Measurements from ENCODE around the gene COL18A1.

The COL18A1 gene

GRCh38 chr21:45481977-45482898 is 77.3 kb downstream of the COL18A1 start:
- no peak for DNase-seq

DNA sequence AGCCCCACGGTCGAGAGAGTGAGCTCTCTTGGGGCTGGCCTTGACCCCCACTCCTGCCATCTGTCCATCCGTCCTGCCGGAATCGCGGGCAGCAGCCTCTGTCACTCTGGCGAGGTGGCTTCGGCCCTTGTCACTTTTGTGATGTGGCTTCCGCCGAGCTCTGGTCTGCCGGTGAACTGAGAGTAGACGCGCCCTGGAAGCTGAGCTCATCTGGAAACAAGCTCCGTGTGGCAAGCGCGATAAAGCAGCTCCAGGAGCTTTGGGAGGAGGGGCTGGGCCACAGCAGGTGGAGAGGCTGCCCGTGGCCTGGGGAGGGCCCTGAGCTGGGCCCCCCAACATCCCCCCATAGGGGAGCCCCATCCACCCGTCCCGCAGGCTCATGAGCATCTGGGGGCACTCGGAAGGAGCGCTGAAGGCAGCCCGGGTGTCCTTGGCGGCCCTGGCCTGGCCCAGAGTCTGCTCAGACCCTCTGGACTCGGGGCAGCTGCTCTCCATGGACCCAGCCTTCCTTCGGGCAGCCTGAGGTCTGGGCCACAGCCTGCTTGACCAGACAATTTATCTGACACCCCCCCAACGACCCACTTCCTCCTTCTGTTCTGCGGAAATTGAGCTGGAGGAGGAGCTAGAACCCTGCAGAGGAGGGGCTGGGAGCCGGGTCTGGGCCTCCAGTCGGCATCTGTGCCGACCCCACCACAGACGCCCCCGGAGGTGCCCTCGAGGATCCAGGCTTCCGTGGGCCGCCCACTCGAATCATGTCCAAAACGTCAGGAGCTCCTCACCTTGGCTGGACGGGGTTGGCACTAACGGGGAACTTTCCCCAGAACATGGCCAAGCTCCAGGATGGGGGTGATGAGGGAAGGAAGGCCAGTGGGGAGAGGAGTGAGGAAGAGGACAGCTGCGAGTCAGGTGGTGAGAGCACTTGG is 78.2 kb downstream of the COL18A1 start:
- no peak for DNase-seq

- no peak for DNase-seq
These were observed 79.4 kb downstream of the COL18A1 start for GRCh38 chr21:45484318-45484717.

DNA sequence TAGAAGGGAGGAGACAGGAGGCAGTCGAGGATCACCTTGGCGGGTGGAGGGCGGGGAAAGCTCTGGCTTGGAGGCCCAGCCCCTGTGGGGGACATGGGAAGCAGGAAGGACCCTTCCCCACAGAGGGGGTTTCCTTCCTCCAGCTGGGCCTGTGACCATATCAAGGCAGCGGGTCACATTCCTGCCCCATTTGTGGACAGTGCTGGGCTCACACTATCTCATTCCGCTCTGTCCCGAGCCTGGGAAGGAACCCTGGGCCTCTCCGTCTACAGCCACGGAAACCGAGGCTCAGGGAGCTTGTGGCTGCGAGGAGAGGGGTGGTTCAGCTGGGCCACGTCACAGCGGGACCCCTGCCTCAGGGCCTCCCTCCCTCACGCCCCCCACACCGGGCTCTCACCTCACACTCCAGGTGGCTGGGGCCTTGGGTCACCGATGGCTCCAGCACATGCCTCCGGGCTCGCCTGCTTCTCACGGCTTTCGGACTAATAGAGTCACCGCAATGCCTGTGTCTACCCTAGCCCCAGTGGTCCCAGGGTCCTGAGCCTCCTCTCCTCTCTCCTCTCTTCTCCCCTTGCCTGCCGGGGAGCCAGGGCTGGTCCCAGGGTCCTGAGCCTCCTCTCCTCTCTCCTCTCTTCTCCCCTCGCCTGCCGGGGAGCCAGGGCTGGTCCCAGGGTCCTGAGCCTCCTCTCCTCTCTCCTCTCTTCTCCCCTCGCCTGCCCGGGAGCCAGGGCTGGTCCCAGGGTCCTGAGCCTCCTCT is 80.9 kb downstream of the COL18A1 start:
- DNase-seq: no peak

- no peak for DNase-seq
These were observed 81.6 kb downstream of the COL18A1 start for GRCh38 chr21:45486443-45487160.

DNA sequence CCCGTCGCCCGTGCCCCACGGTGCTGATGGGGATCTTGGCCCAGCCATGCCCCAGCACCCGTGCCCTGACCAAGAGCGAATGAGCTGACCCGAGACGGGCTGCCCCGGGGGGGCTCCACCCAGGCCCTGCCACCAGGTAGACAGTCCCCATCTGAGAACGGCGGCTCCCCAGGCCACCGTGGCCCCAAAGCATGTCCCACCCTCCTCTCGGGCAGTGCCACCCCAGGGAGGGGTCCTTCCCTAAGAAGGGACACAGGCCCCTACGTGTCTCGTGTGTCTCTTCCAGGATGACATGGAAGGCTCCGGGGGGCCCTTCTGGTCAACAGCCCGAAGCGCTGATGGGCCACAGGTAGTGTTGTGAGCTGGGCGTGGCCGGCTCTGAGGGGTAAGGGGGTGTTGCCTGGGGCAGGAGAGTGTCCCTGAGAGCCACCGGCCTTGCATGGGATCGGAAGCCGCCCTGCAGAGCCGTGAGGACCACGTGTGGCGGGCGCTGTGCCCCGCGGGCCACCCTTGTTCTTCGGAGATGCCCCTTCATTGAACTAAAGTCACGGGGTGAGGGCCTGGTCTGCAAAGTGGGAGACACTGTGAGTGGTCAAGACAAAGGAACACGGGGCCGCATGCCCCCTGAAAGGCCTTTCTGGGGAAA is 82.3 kb downstream of the COL18A1 start:
- no peak for DNase-seq

DNA sequence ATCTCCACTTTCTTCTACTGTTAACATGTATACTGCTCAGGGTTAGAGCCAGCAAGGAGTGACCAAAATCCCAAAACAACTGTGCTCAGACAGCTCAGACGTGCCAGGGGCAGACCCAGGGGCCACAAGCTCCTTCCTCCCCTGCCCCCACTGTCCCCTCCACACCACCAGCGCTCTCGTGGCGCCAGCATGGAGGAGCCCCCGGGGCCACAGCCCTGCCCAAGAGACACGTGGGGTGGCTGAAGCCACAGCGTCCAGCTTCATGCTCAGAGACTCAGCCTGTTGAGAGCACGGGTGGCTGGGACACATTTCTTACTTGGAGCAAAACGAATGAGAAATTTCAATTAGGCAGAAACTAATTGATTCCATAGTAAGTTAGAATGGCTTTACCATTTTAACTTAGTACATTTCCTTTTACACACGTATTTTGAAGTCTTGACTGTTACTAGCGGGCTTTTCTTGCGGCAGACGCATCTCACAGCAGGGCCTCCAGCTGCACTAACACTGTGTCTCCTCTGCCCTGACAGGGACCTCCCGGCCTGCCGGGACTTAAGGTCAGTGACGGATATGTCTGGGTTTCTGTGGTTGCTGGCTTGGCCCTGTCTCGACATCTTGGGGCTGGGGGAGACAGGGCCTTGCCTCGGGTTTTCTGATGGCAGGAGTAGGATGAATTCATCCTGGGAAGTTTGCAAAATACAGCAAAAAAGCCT is 83.1 kb downstream of the COL18A1 start:
- no peak for DNase-seq

- DNase-seq: no peak
These were observed 84.2 kb downstream of the COL18A1 start for GRCh38 chr21:45488931-45489721.

DNA sequence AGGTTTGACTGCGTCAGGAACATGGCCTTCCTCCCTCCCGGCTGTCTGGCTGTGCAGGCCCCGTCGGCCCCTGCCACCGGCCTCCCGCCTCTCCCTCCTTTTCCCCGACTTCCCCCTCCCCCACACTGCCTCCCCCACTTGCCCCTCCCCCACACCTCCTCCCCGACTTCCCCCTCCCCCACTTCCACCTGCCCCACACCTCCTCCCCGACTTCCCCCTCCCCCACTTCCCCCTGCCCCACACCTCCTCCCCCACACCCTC is 84.7 kb downstream of the COL18A1 start:
- DNase-seq: no peak

DNA sequence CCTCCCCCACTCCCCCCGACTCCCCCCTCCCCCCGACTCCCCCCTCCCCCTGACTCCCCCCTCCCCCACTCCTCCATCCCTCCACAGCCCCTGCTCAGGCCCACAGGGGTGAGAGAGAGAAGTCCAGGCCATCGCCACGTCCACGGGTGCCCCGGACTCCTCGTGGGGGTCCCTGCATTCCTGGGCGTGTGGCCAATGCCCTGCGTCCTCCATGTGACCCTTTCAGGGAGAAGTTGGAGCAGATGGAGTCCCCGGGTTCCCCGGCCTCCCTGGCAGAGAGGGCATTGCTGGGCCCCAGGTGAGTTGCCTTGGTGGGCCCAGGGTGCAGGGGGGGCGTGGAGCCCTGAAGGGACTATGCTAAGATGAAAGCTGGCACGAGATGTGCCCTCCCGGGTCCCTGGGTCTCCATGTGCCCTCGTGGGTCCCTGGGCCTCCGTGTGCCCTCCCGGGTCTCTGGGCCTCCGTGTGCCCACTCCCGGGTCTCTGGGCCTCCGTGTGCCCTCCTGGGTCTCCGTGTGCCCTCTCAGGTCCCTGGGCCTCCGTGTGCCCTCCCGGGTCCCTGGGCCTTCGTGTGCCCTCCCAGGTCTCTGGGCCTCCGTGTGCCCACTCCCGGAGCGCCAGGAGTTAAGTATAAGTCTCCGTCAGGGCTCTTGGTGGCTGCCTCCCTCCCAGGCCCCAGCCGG is 85.2 kb downstream of the COL18A1 start:
- DNase-seq: no peak

DNA sequence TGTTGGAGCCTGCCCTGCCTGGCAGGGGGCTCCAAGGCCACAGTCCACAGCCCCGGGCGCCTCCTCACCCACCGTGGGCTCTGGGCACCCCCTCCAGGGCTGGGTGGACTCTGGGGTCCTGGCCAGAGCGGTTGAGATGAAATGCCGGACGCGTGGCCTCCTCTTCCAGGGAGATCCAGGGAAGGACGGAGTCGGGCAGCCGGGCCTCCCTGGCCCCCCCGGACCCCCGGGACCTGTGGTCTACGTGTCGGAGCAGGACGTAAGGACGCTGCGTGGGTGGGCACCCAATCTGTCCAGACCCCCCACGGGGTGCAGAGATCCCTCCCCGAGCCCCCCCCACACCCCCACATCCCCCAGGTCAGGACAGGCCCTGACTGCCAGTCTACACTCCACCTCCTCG is 86.1 kb downstream of the COL18A1 start:
- DNase-seq: no peak

DNA sequence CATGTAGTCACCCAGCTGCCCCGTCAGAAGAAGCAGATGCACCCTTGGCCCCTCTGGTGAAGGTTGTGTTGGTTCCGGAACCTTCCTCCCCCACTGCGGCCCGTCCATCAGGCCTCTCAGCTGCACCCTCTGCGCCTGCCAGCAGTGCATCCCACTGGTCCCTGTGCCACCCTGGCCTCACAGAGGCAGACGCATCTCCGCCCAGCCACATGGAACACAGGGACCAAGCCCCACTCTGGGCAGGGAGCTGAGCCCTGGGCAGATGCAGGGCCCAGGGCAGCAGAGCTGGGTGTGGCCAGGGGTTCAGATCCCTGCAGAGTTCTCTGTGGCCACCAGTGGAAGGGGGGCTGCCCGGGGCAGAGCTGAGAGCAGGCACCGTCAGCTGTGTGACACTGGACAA is 86.7 kb downstream of the COL18A1 start:
- DNase-seq: no peak

- DNase-seq: no peak
These were observed 87.8 kb downstream of the COL18A1 start for GRCh38 chr21:45492765-45493164.

GRCh38 chr21:45493401-45494001 is 88.5 kb downstream of the COL18A1 start:
- DNase-seq: no peak

GRCh38 chr21:45494135-45494850 is 89.3 kb downstream of the COL18A1 start:
- no peak for DNase-seq

DNA sequence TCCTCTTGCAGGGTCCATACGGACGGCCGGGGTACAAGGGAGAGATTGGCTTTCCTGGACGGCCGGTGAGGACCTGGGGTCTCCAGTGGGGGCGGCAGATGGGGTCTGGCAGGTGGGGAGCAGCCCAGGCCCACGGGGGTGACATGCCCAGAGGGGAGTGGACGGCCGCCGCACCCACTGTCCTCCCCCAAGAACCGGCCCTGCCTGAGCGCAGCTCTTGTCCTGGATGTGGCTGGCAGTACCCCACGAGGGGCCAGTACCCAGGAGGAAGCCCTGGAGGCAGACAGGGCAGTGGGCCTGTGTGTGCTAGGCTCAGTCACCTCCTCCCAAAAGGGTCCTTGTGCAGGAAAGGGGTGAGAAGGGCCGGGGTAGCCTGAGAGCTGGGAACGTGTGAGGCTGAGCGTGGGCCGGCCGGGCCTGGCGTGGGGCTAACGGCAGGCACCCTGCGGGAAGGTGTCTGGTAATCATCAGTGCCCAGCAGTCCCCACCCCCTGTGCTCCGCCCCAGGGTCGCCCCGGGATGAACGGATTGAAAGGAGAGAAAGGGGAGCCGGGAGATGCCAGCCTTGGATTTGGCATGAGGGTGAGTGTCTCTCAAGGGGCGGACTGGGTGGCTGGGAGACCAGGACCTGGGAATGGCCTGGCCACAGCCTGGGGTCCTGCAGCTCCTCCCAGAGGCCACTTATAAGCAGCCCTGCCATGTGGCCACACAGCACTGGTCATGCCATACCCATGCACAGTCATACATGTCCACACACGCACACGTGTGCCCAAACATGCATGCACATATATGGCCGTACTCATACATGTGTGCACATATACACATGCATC is 90.1 kb downstream of the COL18A1 start:
- no peak for DNase-seq

DNA sequence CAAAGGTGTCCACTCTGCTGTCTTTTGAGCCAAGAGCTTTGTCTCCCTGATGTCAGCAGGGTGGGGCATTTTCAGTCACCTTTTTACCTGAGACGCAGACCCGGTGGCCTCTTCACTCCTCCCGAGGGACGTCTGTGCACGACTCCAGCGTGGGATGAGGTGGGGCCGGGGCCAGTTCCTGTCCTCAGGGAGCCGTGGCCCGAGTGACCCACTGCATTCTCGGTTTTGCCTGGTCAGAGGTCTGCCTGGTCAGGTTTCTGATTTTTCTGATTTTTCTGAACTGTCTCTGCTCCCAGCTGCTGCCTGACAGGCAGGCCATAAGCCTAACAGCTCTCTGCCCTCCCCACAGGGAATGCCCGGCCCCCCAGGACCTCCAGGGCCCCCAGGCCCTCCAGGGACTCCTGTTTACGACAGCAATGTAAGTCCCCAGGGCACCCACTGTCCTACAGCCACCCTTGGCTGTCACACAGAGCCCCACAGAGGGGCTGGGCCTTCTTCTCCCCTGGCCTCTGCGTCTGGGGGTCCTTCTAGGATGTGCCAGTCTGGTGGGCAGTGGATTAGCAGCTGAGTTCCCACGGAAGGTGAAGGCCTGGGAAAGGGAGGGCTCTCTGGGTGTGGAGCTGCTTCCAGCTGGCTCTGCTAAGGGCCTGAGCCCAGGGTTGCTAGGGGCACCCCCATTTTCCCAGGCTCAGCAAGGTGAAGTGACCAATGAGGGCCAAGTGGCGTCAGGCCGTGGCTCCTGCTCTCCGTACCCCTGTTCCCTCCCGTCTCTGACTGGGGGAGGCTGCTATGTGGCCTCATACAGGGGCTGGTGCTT is 91.4 kb downstream of the COL18A1 start:
- DNase-seq: no peak

All from DMS79 (cell line).